Fibroblast of gingiva (primary cell): ENCODE results near the gene ARF3.

ENCODE experiments used
- DNase-seq: peaks from one replicate; pipeline ENCODE4 v3.0.0-alpha.2; 2011; ENCODE audit warnings: low read depth

ARF3 gene

GRCh38 chr12:48981757-48982157, 24.5 kb upstream of the ARF3 start:
- no peak for DNase-seq

- no peak for DNase-seq
These were observed 23.9 kb upstream of the ARF3 start for GRCh38 chr12:48980953-48981756.

GRCh38 chr12:48980389-48980952, 23.2 kb upstream of the ARF3 start:
- DNase-seq = no peak

- DNase-seq = no peak
These were observed 22.5 kb upstream of the ARF3 start for GRCh38 chr12:48979602-48980388.

GRCh38 chr12:48978741-48979601, 21.7 kb upstream of the ARF3 start:
- no peak for DNase-seq

- DNase-seq = no peak
These were observed 21.0 kb upstream of the ARF3 start, which contains the start of gene WNT1 for GRCh38 chr12:48978291-48978740. WNT1 (plus strand) TSS chr12:48978322; CDS start chr12:48978651, 329 bp downstream.

- no peak for DNase-seq
These were observed 20.3 kb upstream of the ARF3 start for GRCh38 chr12:48977290-48978281.

GRCh38 chr12:48973941-48974673, 16.8 kb upstream of the ARF3 start:
- peak; percentile 29 for DNase-seq

- DNase-seq = peak; percentile 35
These were observed 16.2 kb upstream of the ARF3 start for GRCh38 chr12:48973531-48973930.

GRCh38 chr12:48972952-48973483, 15.7 kb upstream of the ARF3 start:
- no peak for DNase-seq

GRCh38 chr12:48972213-48972951, 15.1 kb upstream of the ARF3 start:
- no peak for DNase-seq

GRCh38 chr12:48970702-48971334, 13.5 kb upstream of the ARF3 start:
- DNase-seq = no peak

GRCh38 chr12:48969833-48970701, 12.8 kb upstream of the ARF3 start:
- DNase-seq = no peak

GRCh38 chr12:48969160-48969771, 12.0 kb upstream of the ARF3 start:
- no peak for DNase-seq

GRCh38 chr12:48968467-48968866, 11.2 kb upstream of the ARF3 start:
- no peak for DNase-seq

- DNase-seq = no peak
These were observed 10.7 kb upstream of the ARF3 start for GRCh38 chr12:48967991-48968390.
